Ureter (tissue), 1 donor: ENCODE measurements around the gene RAC3. TPM values are rescaled to one million over a fixed set of nuclear protein-coding genes. Genes with fewer than 3 reads are reported as not detected.
A peak's percentile ranks its signal among the peaks of the same experiment; 100 is the strongest.

Experiments
- DNase-seq: peaks from one replicate; pipeline ENCODE4 v3.0.0-alpha.2; 2020; ENCODE audit warnings: low spot score
- total RNA-seq: library from RNA; stranded (reverse); gene quantifications from one replicate; pipeline ENCODE4 v1.2.4, GENCODE V29; 2023
- donor health status: DM: yes; HTN: yes; CAD: no.

RAC3 gene
- total RNA-seq, 1 donor from 2014 or later = 5.0 TPM

DNA sequence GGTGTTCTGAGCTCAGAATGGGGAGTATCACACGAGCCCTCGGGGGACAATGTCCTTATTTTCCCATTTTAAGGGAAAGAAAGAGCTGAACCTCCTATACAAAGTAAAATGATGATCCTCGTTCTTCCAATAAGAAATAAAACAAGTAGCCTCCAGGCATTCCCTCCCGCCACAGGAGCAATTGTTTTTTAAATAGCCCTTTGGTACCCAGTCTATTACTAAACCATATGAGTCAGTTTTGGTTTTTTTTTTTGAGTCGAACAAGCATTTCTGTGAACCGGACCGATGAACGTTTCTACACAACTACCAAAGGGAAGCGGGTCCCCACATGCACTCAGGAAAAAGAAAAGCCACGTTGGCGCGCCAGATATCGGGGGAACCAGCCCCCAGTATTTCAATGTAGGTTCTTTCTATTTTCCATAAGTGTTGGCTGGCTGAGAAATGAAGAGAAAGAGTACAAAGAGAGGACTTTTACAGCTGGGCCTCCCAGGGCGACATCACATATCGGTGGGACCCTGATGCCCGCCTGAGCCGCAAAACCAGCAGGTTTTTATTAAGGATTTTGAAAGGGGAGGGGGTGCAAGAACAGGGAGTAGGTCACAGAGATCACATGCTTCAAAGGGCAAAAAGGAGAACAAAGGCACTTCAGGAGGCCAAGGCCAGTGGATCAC lies 9.8 kb downstream of the RAC3 start:
- no peak for DNase-seq

DNA sequence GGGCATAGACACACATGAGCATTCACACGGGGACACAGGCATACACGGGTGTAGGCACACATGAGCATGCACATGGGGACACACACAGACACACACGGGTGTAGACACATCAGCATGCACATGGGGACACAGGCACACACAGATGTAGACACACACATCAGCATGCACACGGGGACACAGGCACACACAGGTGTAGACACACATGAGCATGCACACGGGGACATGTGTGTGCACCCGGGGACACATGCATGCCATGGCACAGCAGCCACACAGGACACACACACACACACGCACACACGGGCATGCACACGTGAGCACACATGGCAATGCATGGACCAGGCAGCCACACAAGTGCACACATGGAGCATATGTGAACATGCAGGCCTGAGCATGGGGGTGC lies 11.2 kb downstream of the RAC3 start:
- DNase-seq = no peak

DNA sequence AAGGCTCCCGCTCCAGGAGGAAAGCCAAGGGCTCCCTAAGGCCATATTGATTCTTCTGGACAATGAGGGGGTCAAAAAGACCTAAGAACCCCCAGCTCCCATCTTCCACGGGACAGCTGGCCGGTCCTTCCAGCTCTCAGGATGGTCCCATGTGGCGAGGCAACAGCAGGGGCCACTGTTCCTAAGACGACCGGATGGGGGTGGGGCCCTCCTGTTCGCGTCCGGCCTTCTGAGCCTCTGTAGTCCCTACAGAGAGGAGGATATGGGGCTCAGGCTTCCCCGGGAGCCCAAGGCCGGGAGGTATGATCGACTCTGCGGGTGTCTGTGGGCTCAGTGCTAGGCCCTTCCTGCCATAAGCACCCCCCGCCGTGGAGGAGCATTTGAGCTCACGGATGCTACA lies 12.0 kb downstream of the RAC3 start:
- no peak for DNase-seq

DNA sequence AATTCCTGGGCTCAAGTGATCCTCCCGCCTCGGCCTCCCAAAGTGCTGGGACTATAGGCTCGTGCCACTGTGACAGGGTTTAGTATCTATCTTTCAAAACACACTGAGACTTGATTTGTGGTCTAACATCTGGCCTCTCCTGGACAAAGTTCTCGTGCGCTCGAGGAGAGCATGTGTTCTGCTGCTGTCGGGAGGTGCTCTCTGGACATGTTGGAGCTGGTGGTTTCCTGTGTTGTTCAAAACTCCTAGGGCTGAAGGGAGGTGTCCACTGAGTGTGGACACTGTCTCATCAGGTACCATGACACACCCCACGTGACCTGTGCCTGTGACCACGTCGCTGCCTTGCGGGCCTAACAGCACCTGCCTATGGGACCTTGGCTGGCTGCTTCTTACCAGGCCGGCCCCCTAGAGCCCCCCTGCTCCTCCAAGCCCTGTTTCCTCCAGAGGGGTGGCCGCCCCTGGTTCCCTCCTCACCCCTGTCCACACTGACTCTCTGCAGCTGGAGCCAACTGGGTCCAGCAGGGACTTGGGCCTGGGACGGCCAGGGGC lies 14.5 kb downstream of the RAC3 start:
- no peak for DNase-seq

DNA sequence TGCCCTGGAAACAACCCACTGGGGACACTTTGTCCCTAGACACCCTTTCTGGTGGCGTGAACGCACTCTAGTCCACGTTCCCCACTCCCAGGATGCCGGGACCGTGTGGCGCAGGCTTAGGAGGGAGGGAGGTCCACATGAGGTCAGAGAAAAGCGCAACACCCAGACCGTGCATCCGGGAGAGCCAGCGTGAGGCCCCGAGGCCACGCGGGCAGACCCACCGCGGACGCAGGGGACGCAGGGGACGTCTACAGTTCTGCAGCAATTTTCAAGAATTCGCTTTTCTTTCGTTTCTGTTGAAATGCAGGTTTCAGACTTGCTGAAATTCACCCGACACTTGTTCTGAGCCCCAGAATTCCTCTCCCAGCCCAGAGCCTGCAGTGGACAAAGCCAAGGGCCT lies 15.4 kb downstream of the RAC3 start:
- no peak for DNase-seq

DNA sequence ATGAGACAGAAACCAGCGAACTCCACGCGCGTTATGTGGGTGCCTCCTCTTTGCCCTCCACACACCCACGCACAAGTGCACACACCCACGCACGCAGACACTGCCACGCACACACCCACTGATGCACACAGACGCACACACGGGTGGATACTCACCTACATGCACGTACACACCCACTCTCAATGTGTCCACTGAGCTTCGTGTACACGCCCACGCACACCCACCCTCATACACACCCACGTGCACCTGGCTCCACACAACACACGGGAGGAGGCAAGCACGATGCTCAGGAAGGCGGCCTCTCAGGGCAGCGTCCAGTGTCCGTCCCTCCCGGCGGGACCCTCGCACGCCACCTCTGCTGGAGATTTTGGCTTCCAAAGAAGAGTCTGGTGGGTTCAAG lies 15.9 kb downstream of the RAC3 start:
- no peak for DNase-seq

DNA sequence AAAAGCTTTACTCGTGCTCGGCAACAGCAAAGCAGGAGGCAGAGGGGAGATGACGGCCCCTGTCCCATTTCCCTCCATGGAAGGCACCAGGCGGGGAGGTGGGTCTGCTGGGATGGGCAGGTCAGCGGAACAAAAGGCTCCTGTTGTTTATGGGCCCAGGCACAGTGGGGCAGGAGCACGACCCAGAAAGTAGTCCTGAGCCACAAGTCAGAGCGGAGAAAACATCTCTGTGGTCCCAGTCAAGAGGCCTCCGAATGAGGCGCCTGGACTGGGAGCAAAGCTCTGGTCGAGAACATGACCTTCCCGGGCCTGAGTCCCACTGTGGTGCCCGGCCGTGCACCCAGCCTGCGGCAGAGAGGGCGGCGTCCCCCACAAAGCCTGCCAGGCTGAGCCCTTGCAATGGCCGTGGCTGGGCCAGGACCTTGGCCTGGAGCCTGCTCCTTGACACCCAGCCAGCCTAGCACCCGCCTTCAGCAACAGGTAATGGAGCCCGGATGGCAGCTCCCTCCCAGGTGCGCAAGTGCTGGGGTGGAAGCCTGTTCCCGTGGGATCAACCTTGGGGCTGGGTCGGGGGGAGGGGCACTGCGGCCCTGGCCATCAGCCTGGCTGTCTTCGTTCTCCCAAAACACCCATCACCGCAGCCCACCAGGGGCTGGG lies 16.6 kb downstream of the RAC3 start:
- DNase-seq = no peak

DNA sequence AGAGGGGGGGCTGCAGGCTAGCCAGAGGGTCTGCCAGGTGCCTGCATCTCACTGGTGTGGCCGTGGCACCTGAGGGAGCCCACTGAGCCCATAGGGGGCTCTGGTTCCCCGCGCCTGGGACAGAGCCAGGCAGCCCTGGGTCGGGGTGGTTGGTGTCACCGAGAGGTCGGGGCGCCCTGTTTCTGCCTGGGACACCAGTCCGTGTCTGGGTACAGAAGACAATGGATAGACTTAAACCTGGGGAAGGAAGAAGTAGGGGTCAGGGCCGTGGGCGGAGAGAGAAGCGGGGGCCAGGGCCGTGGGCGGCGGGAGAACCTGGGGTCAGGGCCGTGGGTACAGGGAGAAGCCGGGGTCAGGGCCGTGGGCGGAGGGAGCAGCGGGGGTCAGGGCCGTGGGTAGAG lies 17.1 kb downstream of the RAC3 start:
- DNase-seq = no peak

DNA sequence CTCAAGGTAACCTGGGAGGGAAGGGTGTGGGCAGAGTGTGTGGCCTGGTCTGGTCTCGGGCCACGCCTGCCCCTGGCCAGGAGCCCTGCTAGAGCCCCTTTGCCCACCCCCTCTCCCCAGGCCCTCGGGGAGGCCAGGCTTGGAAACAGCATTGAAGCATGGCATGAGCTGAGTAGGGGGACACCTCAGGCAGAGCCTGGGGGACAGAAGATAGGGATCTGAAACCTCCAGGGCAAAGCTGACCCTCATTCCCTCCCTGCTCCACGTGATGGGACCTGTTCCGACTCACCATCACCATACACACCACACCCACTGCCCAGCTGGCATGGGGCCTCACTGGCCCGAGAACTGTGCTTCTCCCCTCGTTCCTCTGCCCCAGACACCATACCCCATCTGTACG lies 17.6 kb downstream of the RAC3 start:
- DNase-seq = no peak

DNA sequence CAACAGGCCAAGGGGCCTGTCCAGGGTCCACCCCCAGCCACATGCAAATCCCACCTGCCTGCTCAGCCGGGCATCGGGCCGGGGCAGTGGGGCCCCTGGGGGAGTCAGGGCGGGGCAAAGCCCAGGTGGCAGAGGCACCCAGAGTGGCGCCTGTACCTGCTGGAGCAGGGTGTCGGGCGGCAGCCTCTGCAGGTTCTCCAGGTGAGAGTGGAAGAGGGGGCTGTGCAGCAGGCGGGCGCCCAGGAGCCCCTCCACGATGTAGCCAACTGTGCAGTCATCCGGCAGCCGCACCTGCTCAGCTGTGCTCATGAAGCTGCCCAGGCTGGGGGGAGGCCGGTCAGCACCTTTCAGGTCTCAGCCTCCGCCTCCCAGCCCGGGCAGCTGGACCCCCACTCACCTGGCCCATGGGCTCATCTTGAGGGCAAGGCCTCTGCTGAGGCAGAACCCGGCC lies 18.1 kb downstream of the RAC3 start:
- no peak for DNase-seq

DNA sequence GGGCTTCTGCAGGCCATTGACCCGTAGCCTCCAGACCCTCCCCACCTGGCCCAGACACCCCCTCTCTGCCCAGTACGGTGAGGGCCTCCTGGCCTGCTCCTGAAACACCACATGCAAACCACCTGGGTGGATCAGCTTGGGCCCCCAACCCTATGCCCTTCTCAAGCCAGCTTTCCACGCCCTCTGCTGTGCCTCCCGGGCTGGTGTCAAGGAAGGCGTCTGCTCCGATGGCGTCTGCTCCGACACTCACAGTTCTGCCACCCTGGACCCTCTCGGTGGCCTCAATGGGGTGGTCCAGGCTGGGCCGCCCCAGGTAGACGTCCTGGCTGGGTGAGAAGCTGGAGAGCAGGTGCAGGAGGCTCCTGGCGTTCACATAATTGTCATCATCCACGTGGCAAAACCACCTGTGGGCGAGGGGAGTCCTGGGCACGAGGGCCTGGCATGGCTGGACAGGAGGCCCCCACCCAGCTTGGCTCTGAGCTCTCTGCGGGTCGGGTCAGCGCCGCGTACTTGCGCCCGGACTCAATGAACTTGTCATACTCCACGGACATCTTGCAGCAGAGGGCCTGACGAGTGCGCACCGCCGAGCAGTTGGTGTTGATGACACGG lies 18.8 kb downstream of the RAC3 start:
- no peak for DNase-seq

DNA sequence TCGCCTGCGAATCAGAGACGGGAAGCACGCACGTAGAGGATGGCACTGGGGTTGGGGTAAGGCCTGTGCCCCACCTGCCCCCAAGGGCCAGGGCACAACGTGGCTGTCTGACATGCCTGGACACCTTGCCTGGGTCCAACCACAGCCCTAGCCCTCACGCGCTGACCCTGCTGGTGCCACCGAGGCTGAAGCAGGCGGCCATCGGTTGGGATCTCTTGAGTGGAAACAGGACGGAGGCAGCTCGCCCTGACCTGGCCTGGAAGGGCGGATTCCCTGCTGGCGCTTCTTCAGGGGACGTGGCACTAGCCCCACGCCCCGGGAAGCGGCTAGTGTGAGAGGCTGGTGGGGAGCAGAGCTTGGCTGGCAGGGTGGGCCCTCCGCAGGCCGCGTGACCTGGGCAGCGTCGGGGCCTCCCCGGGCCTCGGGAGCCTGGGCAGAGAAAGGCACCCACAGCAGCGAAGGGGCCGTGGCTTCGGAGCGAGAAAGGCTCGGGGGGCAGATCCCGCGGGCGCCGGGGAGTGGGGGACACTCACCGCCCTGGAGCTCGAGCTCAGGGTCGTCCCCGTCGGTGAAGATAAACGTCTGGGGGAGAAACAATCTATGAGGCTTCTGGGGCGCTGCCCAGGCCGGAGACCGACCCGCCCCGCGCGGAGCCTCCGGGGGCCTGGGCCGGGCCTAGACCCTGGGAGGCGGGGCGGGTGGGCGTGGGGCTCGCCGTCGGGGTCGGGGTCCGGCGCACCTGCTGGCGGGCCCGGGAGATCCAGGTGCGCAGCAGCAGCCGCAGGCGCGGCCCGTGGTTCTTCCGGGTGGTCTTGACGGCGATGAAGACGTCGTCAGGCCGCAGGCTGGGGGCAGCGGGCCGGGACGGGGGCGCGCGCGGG lies 19.5 kb downstream of the RAC3 start:
- no peak for DNase-seq

DNA sequence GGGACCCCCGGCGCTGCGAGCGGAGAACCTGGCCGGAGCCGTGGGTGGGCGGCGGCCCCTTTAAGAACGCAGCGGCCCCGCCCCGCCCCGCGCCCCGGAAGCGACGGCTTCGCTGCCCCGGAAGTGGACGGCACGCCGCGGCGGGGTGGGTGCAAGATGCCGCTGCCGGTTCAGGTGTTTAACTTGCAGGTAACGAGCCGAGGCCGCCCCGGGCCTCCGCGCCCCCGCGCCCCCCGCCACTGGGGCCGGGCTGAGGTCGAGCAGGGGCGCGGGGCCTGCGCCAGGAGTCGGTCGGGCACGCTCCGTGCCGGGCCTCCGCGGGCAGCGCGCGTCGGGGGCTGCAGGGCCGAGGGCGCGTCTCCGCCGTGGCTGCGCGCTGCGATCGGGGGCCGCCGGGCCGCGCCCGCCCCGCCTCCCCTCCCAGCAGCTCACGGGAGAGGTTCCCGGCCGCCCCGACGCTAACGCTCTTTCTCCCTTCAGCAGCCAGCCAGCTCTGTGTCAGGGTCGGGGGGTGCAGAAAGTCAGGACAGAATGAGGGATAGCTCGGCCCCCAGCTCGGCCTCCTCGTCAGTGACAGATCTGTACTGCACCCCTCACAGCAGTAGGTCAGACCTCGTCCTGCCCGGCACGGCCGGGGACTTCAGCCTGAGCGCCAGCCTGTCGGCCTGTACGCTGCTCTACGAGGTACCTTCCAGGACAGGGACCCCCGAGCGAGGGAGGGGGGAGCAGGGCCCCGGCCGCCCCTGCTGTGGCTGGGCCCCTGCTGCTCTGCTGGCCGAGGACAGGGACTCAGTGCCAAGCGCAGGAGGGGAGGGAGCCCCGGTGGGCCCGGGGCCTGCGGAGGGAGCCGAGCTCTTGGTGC lies 20.5 kb downstream of the RAC3 start, which contains the start of the genes GPS1 and RFNG:
GPS1 (plus strand) TSS at position 123 of the 862 bp plus-strand sequence; CDS start at position 157, 34 bp downstream.
RFNG (minus strand) TSS at position 36 of the 862 bp plus-strand sequence. CDS start 45 bp downstream, outside the sequence.
- peak; percentile 80 for DNase-seq

DNA sequence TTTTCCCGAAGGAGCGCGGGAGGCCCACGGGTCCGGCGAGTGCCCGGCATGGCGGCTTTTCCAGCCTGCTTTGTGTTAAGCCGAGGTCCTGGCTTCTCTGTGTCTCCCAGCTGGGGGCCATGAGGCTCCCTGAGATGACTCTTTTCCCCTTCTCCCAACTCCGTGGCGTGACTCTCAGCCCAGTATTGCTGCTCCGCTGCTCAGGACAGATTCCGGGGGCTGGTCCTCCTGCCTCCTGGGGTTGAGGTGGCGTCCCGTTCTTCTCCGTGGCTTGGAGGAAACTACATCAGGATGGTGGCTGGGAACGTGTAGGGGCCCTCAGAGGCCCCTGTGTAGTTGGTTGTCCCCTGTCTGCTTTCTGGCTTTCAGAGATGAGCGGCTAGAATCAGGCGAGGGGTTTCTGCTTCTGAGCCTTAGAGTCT lies 21.2 kb downstream of the RAC3 start:
- DNase-seq = no peak

DNA sequence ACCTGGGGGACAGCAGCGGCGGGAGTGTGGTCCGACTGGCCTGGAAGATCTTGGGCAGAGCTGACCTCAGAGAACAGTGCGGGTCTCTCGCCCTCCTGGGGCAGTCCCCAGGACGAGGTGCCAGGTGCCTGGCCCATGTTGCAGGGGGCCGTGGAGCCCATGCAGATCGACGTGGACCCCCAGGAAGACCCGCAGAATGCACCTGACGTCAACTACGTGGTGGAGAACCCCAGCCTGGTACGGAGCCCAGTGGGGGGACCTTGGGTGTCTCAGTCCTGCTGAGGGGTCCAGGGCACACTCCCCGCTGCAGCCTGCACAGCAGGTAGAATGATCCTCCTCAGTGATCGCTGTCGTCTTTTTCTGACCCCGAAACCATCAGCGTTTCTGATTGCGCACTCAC lies 21.7 kb downstream of the RAC3 start:
- DNase-seq = no peak

DNA sequence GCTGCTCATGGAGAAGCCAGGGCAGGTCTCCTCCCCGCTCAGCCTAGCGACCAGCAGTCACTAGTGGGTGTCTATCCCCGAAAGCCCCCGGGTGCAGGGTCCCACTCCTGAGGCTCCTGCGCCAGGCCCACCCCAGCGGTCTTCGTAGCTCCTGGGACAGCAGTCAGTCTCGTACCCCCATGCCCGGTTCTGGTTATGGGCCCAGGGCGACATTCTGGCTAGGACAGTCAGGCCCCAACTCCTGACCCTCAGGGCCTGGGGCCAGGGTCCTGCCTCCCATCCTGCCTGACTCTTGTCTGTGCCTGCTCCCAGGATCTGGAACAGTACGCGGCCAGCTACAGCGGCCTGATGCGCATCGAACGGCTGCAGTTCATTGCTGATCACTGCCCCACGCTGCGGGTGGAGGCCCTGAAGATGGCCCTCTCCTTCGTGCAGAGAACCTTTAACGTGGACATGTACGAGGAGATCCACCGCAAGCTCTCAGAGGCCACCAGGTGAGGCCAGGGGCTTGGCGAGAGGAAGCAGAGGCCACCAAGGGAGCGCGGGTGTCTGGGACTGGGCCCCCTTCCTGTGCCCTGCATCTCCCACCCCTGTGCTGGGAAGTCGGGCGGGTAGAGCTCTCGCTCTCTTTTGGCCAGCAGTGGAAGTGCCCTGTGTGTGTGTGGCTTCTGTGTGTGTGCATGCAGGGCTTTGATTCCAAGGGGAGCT lies 22.2 kb downstream of the RAC3 start:
- no peak for DNase-seq

DNA sequence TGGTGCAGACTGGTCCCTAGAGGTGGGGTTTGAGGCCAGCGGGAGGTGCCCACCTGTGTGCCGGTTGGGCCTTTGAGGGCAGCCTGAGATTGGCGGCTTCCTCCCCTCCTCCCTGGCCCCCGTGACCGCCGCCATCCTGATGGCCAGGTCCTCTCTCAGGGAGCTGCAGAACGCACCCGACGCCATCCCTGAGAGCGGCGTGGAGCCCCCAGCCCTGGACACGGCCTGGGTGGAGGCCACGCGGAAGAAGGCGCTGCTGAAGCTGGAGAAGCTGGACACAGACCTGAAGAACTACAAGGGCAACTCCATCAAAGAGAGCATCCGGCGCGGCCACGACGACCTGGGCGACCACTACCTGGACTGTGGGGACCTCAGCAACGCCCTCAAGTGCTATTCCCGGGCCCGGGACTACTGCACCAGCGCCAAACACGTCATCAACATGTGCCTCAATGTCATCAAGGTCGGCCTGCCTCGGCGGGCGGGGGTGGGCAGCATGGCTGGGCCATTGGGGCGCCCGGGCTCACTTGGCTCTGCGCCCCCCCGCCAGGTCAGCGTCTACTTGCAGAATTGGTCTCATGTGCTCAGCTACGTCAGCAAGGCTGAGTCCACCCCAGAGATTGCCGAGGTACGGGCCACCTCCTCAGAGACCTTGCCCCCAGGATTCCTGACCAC lies 23.0 kb downstream of the RAC3 start:
- DNase-seq = no peak

DNA sequence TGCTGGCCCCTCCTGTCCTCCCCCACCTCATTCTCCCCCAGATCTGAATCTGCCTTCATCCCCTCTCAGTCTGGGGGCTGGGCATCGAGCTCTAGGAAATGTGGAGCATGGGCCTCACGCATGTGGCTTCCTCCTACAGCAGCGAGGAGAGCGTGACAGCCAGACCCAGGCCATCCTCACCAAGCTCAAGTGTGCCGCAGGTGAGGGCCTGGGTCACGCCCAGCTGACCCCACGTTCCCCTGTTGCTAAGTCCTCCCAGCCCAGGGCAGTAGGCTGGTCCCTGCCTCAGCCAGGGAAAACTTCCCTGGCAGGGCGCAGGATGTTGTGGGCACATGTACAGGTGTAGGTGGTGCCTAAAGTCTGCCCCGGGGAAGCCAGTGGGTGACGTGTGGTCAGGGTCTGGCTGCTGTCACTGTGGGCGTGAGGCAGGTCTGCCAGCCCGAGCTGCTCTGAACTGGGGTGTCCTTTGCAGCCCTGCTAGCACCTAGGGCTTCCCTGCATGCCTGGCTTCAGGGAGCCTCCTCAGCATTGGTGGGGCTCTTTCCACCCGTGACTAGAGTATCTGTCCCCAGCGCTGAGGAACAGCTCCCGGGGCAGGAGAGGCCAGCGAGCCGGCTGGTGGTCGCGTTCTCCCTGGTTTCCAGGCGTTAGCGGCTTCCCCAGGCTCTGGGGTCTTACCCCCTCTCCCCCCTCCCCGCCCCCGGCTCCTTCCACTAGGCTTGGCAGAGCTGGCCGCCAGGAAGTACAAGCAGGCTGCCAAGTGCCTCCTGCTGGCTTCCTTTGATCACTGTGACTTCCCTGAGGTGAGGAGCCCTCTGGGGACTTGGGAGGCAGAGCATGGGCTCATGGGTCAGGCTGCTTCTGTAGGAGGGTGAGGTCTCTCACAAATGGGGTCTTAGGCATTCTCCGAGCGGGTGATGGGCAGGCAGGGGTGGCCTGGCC lies 23.8 kb downstream of the RAC3 start:
- DNase-seq = no peak
